GM10248 (cell line): ENCODE results near the gene TAS2R40.

Source experiments
- CTCF ChIA-PET: fragments of 300-600 bp; sonication (Branson Sonifier 250); formaldehyde crosslinking; extraction: SDS; loops from one replicate; lab custom pipeline; 2021; ENCODE audit warnings: antibody characterized with exemption; lab: Yijun Ruan, JAX
- POLR2A ChIA-PET: fragments of 350-650 bp; sonication (Branson Sonifier 250); formaldehyde crosslinking; extraction: SDS; loops from one replicate; lab custom pipeline; 2020; ENCODE audit warnings: antibody characterized with exemption; lab: Yijun Ruan, JAX
- DNase-seq: peaks from one replicate; pipeline ENCODE4 v3.0.0; 2012; ENCODE audit errors: extremely low spot score
- CTCF ChIP-seq: IDR thresholded peaks from 2 replicates; pipeline ENCODE4 v1.5.1; 2012; ENCODE audit warnings: mild to moderate bottlenecking, low read depth; ENCODE audit errors: extremely low read depth, missing control alignments, control extremely low read depth

The TAS2R40 gene

DNA sequence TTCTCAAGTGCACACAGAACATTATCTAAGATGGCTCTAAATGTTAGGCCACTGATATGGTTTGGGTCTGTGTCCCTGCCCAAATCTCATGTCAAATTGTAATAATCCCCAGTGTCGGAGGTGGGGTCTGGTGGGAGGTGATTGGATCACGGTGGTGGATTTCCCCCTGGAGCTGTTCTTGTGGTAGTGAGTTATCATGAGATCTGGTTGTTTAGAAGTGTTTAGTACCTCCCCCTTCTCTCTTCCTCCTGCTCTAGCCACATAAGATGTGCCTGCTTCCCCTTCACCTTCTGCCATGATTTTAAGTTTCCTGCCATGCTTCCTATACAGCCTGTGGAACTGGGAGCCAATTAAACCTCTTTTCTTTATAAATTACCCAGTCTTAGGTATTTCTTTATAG is 30.2 kb downstream of the TAS2R40 start:
- TF ChIP-seq CTCF, result no peak
- CTCF ChIA-PET, result interaction anchor here (1.6 kb wide), 1 partner anchor 12 kb away, joined by 4 read pairs; no protein-coding TSS in a partner anchor
- DNase-seq, result no peak
- POLR2A ChIA-PET, result no interaction called here

- POLR2A ChIA-PET, result no interaction called here
- CTCF ChIA-PET, result interaction anchor here (0.7 to 10.7 kb wide), 6 partner anchors 15 to 50 kb away, joined by 3 to 103 read pairs (median 3); partner anchors contain the start of gene CASP2
Measured at GRCh38 chr7:143255564-143255963, 33.7 kb downstream of the TAS2R40 start.

DNA sequence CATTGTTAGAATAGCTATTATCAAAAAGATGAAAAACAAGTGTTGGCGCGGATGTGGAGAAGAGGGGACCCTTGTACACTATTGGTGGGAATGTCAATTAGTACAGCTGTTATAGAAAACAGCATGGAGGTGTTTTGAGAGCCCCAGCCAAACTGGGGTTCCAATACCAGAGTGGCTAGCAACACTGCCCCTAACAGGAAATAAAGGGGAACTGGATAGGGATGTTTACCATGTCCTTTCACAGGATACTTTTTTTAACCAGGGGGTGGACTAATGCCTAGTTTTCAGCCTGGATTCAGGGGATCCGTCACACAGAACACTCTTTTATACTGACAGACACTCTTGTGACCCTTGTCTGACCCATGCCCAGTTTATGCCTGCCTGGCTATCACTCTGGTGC is 34.5 kb downstream of the TAS2R40 start:
- TF ChIP-seq CTCF, result no peak
- ChIA-PET POLR2A (no interaction called here), CTCF (interaction anchor here (1.1 to 10.7 kb wide), 4 partner anchors 15 to 53 kb away, joined by 3 to 103 read pairs (median 3); no protein-coding TSS in a partner anchor)
- DNase-seq, result no peak

More at GRCh38 chr7:143255564-143255963, 33.7 kb downstream of the TAS2R40 start:
- DNase-seq, result no peak
- no peak for TF ChIP-seq CTCF

DNA sequence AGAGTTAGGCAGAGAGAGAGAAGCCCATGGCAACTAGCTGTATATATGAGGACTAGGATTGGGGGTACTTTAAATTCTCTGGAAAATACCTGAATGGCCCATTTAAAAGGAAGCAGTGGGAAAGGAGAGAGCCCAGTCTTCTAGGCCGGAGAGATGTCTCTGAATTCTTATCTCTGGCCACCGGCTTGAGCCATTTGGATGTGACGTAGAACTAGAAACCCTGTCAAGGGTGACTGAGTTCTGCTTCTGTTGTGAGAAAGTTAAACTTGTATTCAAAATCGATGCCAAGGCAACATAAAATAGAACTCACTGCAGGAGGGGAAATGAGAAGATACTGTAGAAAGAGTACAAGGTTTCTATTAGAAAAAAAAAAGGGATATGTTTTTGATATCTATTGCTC is 35.1 kb downstream of the TAS2R40 start:
- ChIA-PET CTCF (interaction anchor here (1.1 to 10.7 kb wide), 2 partner anchors 16 to 52 kb away, joined by 3 to 103 read pairs; no protein-coding TSS in a partner anchor), POLR2A (no interaction called here)
- peak; percentile 28 for DNase-seq
- no peak for TF ChIP-seq CTCF

GRCh38 chr7:143257501-143257900 is 35.7 kb downstream of the TAS2R40 start:
- POLR2A ChIA-PET, result no interaction called here
- CTCF ChIA-PET, result interaction anchor here (1.4 to 10.7 kb wide), 2 partner anchors 17 to 159 kb away, joined by 3 to 103 read pairs; no protein-coding TSS in a partner anchor
- DNase-seq, result no peak
- no peak for TF ChIP-seq CTCF

DNA sequence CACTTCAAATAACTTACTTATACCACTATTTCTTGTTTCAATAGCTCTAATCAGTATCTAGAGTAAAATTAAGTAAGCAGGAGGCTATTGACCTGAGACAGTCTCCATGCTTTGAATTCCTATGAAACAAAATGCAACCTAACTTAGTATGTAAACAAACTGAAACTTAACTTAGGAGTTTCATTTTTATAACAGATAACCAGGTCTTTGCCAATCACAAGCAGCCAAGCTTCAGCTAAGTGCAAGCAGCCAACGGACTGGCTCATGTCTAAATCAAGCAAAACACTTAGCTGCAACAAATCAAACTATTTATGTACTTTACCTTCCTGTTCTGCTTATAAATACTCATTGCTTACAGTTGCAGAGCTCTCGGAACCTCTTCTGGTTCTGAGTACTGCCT is 37.0 kb downstream of the TAS2R40 start:
- no peak for TF ChIP-seq CTCF
- no peak for DNase-seq
- POLR2A ChIA-PET, result no interaction called here
- CTCF ChIA-PET, result interaction anchor here (1.0 to 10.7 kb wide), 4 partner anchors 18 to 158 kb away, joined by 3 to 103 read pairs (median 4); partner anchors contain the start of gene CASP2

- no peak for TF ChIP-seq CTCF
- ChIA-PET POLR2A (no interaction called here), CTCF (interaction anchor here (1.1 to 10.7 kb wide), 4 partner anchors 14 to 121 kb away, joined by 3 to 103 read pairs (median 5); no protein-coding TSS in a partner anchor)
- DNase-seq, result no peak
Measured at GRCh38 chr7:143259765-143260164, 37.9 kb downstream of the TAS2R40 start.
